ENCODE data around the gene USP2.

DNA sequence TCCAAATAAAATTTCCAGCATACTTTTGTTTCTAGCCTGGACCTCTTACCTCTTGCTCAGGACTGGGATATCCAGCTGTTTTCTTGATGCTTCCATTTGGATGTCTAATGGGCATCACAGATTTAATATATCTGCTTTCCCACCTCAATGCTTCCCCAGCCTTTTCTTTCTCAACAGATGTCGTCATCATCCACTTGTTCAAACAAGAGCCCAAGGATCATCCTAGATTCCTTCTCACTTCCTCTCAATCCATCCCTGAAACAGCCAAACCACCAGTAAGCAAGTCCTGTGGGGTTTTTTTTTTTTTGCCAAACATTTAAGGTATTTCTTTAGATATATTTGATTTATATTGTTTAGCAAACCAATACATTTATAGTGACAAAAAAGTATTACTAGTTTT, 29.0 kb upstream of the USP2 start:
- no peak for TF ChIP-seq BACH2 (CRISPR knock-in tag; IDR thresholded peaks at IDR 0.05; ENCODE audit: borderline replicate concordance)
- TF ChIP-seq, protein P1, sequence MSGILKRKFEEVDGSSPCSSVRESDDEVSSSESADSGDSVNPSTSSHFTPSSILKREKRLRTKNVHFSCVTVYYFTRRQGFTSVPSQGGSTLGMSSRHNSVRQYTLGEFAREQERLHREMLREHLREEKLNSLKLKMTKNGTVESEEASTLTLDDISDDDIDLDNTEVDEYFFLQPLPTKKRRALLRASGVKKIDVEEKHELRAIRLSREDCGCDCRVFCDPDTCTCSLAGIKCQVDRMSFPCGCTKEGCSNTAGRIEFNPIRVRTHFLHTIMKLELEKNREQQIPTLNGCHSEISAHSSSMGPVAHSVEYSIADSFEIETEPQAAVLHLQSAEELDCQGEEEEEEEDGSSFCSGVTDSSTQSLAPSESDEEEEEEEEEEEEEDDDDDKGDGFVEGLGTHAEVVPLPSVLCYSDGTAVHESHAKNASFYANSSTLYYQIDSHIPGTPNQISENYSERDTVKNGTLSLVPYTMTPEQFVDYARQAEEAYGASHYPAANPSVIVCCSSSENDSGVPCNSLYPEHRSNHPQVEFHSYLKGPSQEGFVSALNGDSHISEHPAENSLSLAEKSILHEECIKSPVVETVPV (CRISPR knock-in tag; IDR thresholded peaks at IDR 0.05): no peak
- TF ChIP-seq, protein P2, sequence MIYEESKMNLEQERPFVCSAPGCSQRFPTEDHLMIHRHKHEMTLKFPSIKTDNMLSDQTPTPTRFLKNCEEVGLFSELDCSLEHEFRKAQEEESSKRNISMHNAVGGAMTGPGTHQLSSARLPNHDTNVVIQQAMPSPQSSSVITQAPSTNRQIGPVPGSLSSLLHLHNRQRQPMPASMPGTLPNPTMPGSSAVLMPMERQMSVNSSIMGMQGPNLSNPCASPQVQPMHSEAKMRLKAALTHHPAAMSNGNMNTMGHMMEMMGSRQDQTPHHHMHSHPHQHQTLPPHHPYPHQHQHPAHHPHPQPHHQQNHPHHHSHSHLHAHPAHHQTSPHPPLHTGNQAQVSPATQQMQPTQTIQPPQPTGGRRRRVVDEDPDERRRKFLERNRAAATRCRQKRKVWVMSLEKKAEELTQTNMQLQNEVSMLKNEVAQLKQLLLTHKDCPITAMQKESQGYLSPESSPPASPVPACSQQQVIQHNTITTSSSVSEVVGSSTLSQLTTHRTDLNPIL (CRISPR knock-in tag; IDR thresholded peaks at IDR 0.05; ENCODE audit: low read depth): no peak
- TF ChIP-seq ZNF565 (CRISPR knock-in tag; conservative IDR thresholded peaks at IDR 0.05; ENCODE audit: low read depth): no peak
- no peak for TF ChIP-seq PATZ1 (CRISPR knock-in tag; IDR thresholded peaks at IDR 0.05; ENCODE audit: borderline replicate concordance)
- TF ChIP-seq SNAI2 (CRISPR knock-in tag; IDR thresholded peaks at IDR 0.05): no peak
- TF ChIP-seq, protein P3, sequence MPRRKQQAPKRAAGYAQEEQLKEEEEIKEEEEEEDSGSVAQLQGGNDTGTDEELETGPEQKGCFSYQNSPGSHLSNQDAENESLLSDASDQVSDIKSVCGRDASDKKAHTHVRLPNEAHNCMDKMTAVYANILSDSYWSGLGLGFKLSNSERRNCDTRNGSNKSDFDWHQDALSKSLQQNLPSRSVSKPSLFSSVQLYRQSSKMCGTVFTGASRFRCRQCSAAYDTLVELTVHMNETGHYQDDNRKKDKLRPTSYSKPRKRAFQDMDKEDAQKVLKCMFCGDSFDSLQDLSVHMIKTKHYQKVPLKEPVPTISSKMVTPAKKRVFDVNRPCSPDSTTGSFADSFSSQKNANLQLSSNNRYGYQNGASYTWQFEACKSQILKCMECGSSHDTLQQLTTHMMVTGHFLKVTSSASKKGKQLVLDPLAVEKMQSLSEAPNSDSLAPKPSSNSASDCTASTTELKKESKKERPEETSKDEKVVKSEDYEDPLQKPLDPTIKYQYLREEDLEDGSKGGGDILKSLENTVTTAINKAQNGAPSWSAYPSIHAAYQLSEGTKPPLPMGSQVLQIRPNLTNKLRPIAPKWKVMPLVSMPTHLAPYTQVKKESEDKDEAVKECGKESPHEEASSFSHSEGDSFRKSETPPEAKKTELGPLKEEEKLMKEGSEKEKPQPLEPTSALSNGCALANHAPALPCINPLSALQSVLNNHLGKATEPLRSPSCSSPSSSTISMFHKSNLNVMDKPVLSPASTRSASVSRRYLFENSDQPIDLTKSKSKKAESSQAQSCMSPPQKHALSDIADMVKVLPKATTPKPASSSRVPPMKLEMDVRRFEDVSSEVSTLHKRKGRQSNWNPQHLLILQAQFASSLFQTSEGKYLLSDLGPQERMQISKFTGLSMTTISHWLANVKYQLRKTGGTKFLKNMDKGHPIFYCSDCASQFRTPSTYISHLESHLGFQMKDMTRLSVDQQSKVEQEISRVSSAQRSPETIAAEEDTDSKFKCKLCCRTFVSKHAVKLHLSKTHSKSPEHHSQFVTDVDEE (CRISPR knock-in tag; IDR thresholded peaks at IDR 0.05): no peak
- no peak for TF ChIP-seq RARB (CRISPR knock-in tag; IDR thresholded peaks at IDR 0.05)
- no peak for TF ChIP-seq ZFP3 (CRISPR knock-in tag; IDR thresholded peaks at IDR 0.05)
- TF ChIP-seq ZNF70 (CRISPR knock-in tag; IDR thresholded peaks at IDR 0.05): no peak
- TF ChIP-seq CSDC2 (CRISPR knock-in tag; IDR thresholded peaks at IDR 0.05): no peak
- no peak for TF ChIP-seq ZC3H10 (CRISPR knock-in tag; IDR thresholded peaks at IDR 0.05)

All from SK-N-SH treated with all-trans-retinoic acid at 6 μM for 48 hours (cell line).